Osteocyte (in vitro differentiated cells): ENCODE data around the gene ERCC3. TPM values are rescaled to one million over a fixed set of nuclear protein-coding genes. Genes with fewer than 3 reads are reported as not detected.
A peak's percentile ranks its signal among the peaks of the same experiment; 100 is the strongest.
"Not testable (repeated sequence)": the region's sequence is repeated elsewhere in the genome, so short reads cannot be mapped to it uniquely, and the experiment has no call there.

Source experiments
- DNase-seq: peaks from one replicate; pipeline ENCODE4 v3.0.0; 2021; ENCODE audit warnings: mixed read lengths; ENCODE audit not compliant: unreplicated experiment; ENCODE audit errors: extremely low spot score
- H3K27ac Mint-ChIP-seq: one replicate; pipeline ENCODE4 v1.8.0; 2021; ENCODE audit warnings: mild to moderate bottlenecking, mixed read lengths; ENCODE audit not compliant: unreplicated experiment
- H3K27me3 Mint-ChIP-seq: one replicate; pipeline ENCODE4 v1.8.0; 2021; ENCODE audit warnings: mixed read lengths; ENCODE audit not compliant: unreplicated experiment
- H3K36me3 Mint-ChIP-seq: one replicate; pipeline ENCODE4 v1.8.0; 2021; ENCODE audit warnings: mixed read lengths; ENCODE audit not compliant: unreplicated experiment
- H3K4me1 Mint-ChIP-seq: one replicate; pipeline ENCODE4 v1.8.0; 2021; ENCODE audit warnings: mixed read lengths; ENCODE audit not compliant: unreplicated experiment
- H3K4me3 Mint-ChIP-seq: one replicate; pipeline ENCODE4 v1.8.0; 2021; ENCODE audit warnings: mild to moderate bottlenecking, moderate library complexity, mixed read lengths; ENCODE audit not compliant: unreplicated experiment
- H3K9me3 Mint-ChIP-seq: one replicate; pipeline ENCODE4 v1.8.0; 2021; ENCODE audit warnings: mixed read lengths; ENCODE audit not compliant: unreplicated experiment
- CTCF ChIP-seq: fragments of 200-600 bp; sonication (generic); IDR thresholded peaks from 2 replicates; pipeline ENCODE4 v1.5.0; 2021; ENCODE audit warnings: antibody characterized with exemption, mild to moderate bottlenecking, moderate library complexity
- total RNA-seq: library from RNA; stranded (reverse); gene quantifications from 2 replicates; pipeline ENCODE4 v1.2.1, GENCODE V29; 2021

ERCC3 gene
- total RNA-seq, 1 donor from 2014 or later, result 50.3 TPM

GRCh38 chr2:127216095-127216494 lies 77.8 kb downstream of the ERCC3 start:
- H3K27ac Mint-ChIP-seq, result peak overlapping the region; percentile 97
- H3K27me3 Mint-ChIP-seq, result no peaks in the 10 kb centered on the region
- H3K9me3 Mint-ChIP-seq, result peaks cover 6% of the 10 kb centered on the region
- H3K4me1 Mint-ChIP-seq, result peaks cover 53% of the 10 kb centered on the region
- TF ChIP-seq CTCF, result no peak
- peaks cover 13% of the 10 kb centered on the region for H3K36me3 Mint-ChIP-seq
- no peak for DNase-seq
- no peak overlapping the region for H3K4me3 Mint-ChIP-seq

- peak overlapping the region; percentile 74 for H3K27ac Mint-ChIP-seq
- H3K9me3 Mint-ChIP-seq, H3K4me3 Mint-ChIP-seq: not testable (repeated sequence)
Measured at GRCh38 chr2:127214201-127214600, 79.7 kb downstream of the ERCC3 start.

GRCh38 chr2:127208313-127208712 lies 85.6 kb downstream of the ERCC3 start:
- Mint-ChIP-seq H3K9me3 (no peaks in the 10 kb centered on the region), H3K27me3 (no peaks in the 10 kb centered on the region), H3K27ac (peak overlapping the region; percentile 77), H3K36me3 (peaks cover 12% of the 10 kb centered on the region), H3K4me1 (peaks cover 42% of the 10 kb centered on the region), H3K4me3 (no peak overlapping the region)
- no peak for TF ChIP-seq CTCF
- DNase-seq, result no peak

More at GRCh38 chr2:127214201-127214600, 79.7 kb downstream of the ERCC3 start:
- H3K36me3 Mint-ChIP-seq, result peaks cover 13% of the 10 kb centered on the region
- DNase-seq, H3K27me3 Mint-ChIP-seq: not testable (repeated sequence)
- H3K4me1 Mint-ChIP-seq, result peaks cover 60% of the 10 kb centered on the region

Other genes with a start within 250 kb of the ERCC3 start
- gene BIN1, start 187.0 kb downstream of the ERCC3 start, total RNA-seq, result 101 TPM in 2 replicates
- gene CYP27C1, start 73.8 kb downstream of the ERCC3 start, total RNA-seq, result 21.9 and 24.9 TPM in 2 replicates
- gene MAP3K2, start 93.8 kb upstream of the ERCC3 start, total RNA-seq, result 60.9 and 63.9 TPM in 2 replicates
- gene PROC, start 124.3 kb upstream of the ERCC3 start, total RNA-seq, result 1.6 and 2.5 TPM in 2 replicates
- 39.8 and 40.9 TPM in 2 replicates for gene IWS1, start 232.3 kb upstream of the ERCC3 start, total RNA-seq
- gene MYO7B, start 241.5 kb upstream of the ERCC3 start, total RNA-seq, result not detected in 2 replicates